Mesenchymal stem cell (in vitro differentiated cells and primary cell): ENCODE data around the gene PTPRE.

Experiments
- DNase-seq: peaks from one replicate; pipeline ENCODE4 v3.0.0-alpha.2; 2013
- H2AFZ ChIP-seq: one replicate; pipeline ENCODE4 v1.6.1; 2013; ENCODE audit warnings: low read depth, mild to moderate bottlenecking, control low read depth, inconsistent platforms, low read length, moderate library complexity
- H2AK5ac ChIP-seq: 2 replicates; pipeline ENCODE4 v1.6.1; 2013; ENCODE audit warnings: low read length, moderate library complexity, mild to moderate bottlenecking, inconsistent platforms; ENCODE audit not compliant: severe bottlenecking
- H2BK120ac ChIP-seq: one replicate; pipeline ENCODE4 v1.6.1; 2013; ENCODE audit warnings: low read depth, mild to moderate bottlenecking, inconsistent platforms, low read length, moderate library complexity
- H2BK12ac ChIP-seq, 2 experiments: one replicate each; pipeline ENCODE4 v1.6.1; 2013; ENCODE audit warnings: inconsistent platforms in 2 of 2, low read length in 2 of 2, mild to moderate bottlenecking in 2 of 2, moderate library complexity in 2 of 2, control low read depth in 1 of 2
- H2BK15ac ChIP-seq: one replicate; pipeline ENCODE4 v1.6.1; 2013; ENCODE audit warnings: mild to moderate bottlenecking, low read depth, inconsistent platforms; ENCODE audit not compliant: poor library complexity, severe bottlenecking
- H2BK5ac ChIP-seq: 2 replicates; pipeline ENCODE4 v1.6.1; 2013; ENCODE audit warnings: low read depth, mild to moderate bottlenecking, low read length, control low read depth, inconsistent platforms; ENCODE audit not compliant: poor library complexity, severe bottlenecking
- H3K14ac ChIP-seq, 2 experiments: one replicate each; pipeline ENCODE4 v1.6.1; 2013; ENCODE audit warnings: inconsistent platforms in 2 of 2, low read length in 2 of 2, control low read depth in 1 of 2, mild to moderate bottlenecking in 1 of 2, moderate library complexity in 1 of 2
- H3K18ac ChIP-seq, 2 experiments: one replicate each; pipeline ENCODE4 v1.6.1; 2013; ENCODE audit warnings: inconsistent platforms in 2 of 2, low read length in 2 of 2, control low read depth in 1 of 2, low read depth in 1 of 2, mild to moderate bottlenecking in 1 of 2
- H3K23ac ChIP-seq, 2 experiments: one replicate each; pipeline ENCODE4 v1.6.1; 2013; ENCODE audit warnings: inconsistent platforms in 2 of 2, low read length in 2 of 2, mild to moderate bottlenecking in 2 of 2, moderate library complexity in 2 of 2, control low read depth in 1 of 2
- H3K27ac ChIP-seq: 2 replicates; pipeline ENCODE4 v1.5.1; 2013; ENCODE audit warnings: mild to moderate bottlenecking, moderate library complexity, low read length, control low read depth, inconsistent platforms; ENCODE audit not compliant: poor library complexity, severe bottlenecking
- H3K27me3 ChIP-seq, 2 experiments: 2 replicates each; pipeline versions ENCODE4 v1.6.1 to v1.7.0; 2013; ENCODE audit warnings: low read length in 2 of 2, mild to moderate bottlenecking in 2 of 2, moderate library complexity in 2 of 2, control low read depth in 1 of 2, inconsistent platforms in 1 of 2; ENCODE audit not compliant: control insufficient read depth in 1 of 2, insufficient read depth in 1 of 2
- H3K36me3 ChIP-seq, 2 experiments: 2 replicates each; pipeline versions ENCODE4 v1.6.1 to v1.7.0; 2013; ENCODE audit warnings: low read length in 2 of 2, control low read depth in 1 of 2, inconsistent platforms in 1 of 2, low read depth in 1 of 2, mild to moderate bottlenecking in 1 of 2; ENCODE audit not compliant: insufficient read depth in 2 of 2, control insufficient read depth in 1 of 2
- H3K4ac ChIP-seq, 2 experiments: one replicate each; pipeline ENCODE4 v1.6.1; 2013; ENCODE audit warnings: inconsistent platforms in 2 of 2, low read length in 2 of 2, mild to moderate bottlenecking in 2 of 2, moderate library complexity in 2 of 2, control low read depth in 1 of 2, low read depth in 1 of 2
- H3K4me1 ChIP-seq: 2 replicates; pipeline ENCODE4 v1.6.1; 2013; ENCODE audit warnings: low read depth, low read length, control low read depth; ENCODE audit not compliant: control insufficient read depth, insufficient read depth
- H3K4me2 ChIP-seq: 2 replicates; pipeline ENCODE4 v1.6.1; 2013; ENCODE audit warnings: low read length, mild to moderate bottlenecking, inconsistent platforms; ENCODE audit not compliant: poor library complexity, severe bottlenecking
- H3K4me3 ChIP-seq, 2 experiments: 2 replicates each; pipeline versions ENCODE4 v1.5.1 to v1.7.0; 2013; ENCODE audit warnings: low read length in 2 of 2, mild to moderate bottlenecking in 2 of 2, control low read depth in 1 of 2, low read depth in 1 of 2; ENCODE audit not compliant: insufficient read depth in 1 of 2
- H3K79me1 ChIP-seq: replicated peaks from 2 replicates; pipeline ENCODE4 v1.6.1; 2013; ENCODE audit warnings: mild to moderate bottlenecking, control low read depth, low read length, inconsistent platforms; ENCODE audit not compliant: poor library complexity, severe bottlenecking
- H3K9ac ChIP-seq: 2 replicates; pipeline ENCODE4 v1.7.0; 2013; ENCODE audit warnings: mild to moderate bottlenecking, low read length, moderate library complexity
- H3K9me3 ChIP-seq: 2 replicates; pipeline ENCODE4 v1.7.0; 2013; ENCODE audit warnings: mild to moderate bottlenecking, low read length; ENCODE audit not compliant: control insufficient read depth
- H4K8ac ChIP-seq: one replicate; pipeline ENCODE4 v1.6.1; 2013; ENCODE audit warnings: inconsistent platforms, mild to moderate bottlenecking, low read length, moderate library complexity
- H4K91ac ChIP-seq: one replicate; pipeline ENCODE4 v1.6.1; 2013; ENCODE audit warnings: mild to moderate bottlenecking, low read length, inconsistent platforms
- WGBS: methylation state at CpG from one replicate; pipeline ENCODE4 v1.1.7; 2013; ENCODE audit warnings: mixed read lengths; 5-methylcytosine and 5-hydroxymethylcytosine counted together

PTPRE gene

GRCh38 chr10:127982601-127983000 is 75.7 kb downstream of the PTPRE start:
- no peaks in the 10 kb centered on the region for H3K27me3 ChIP-seq
- 84% methylated on average over 10 of the region's 10 CpGs for WGBS
- H3K18ac ChIP-seq: no peak overlapping the region
- H3K4ac ChIP-seq: no peak overlapping the region
- peak overlapping the region in 1 of 2 experiments; percentile 24 for H3K23ac ChIP-seq
- peaks cover 3% of the 10 kb centered on the region for H3K4me1 ChIP-seq
- no peaks in the 10 kb centered on the region for H3K79me1 ChIP-seq
- no peak overlapping the region for H4K8ac ChIP-seq
- H3K9me3 ChIP-seq: peaks cover 10% of the 10 kb centered on the region
- H3K4me3 ChIP-seq: no peak overlapping the region
- no peak overlapping the region for H3K27ac ChIP-seq
- DNase-seq: no peak
- no peak overlapping the region for H3K14ac ChIP-seq
- H3K9ac ChIP-seq: no peak overlapping the region
- no peak overlapping the region for H2AFZ ChIP-seq
- no peak overlapping the region for H2BK5ac ChIP-seq
- no peak overlapping the region for H2BK15ac ChIP-seq
- H2AK5ac ChIP-seq: no peak overlapping the region
- no peak overlapping the region for H2BK12ac ChIP-seq
- H4K91ac ChIP-seq: no peak overlapping the region
- H3K4me2 ChIP-seq: no peak overlapping the region
- H2BK120ac ChIP-seq: no peak overlapping the region
- H3K36me3 ChIP-seq: no peaks in the 10 kb centered on the region

DNA sequence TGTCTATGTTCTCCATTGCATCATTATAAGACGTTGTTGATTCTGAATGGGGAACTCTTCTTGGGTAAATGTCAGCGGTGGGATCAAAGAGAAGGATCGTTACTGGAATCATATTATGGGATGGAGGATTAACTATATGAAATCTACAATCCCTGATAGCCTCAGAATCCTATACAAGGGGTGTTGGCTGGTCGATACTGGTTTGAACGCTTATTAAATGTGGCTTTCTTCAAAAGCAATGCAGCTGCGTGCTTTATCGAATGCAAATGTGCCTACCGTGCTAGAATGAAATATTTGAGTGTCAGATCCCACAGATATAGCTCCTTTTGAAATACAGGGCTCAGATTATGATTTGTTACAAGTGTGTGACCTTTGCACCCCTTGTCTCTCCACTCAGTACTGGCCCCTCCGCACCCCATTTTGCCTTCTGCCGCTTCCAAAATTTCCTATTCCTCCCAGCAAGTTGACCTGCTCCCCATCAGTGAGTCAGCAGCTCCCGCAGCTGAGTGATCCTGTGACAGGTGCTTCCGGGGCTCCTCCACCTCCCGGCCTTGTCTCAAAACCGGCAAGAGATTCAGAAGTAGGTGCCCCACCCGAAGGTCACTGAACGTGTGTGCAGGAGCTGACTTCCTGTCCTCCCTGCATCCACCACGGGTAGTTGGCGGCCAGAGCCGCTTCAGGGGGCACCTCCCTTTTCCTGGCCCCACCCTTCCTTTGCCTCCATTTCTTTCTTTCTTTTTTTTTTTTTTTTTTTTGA is 76.6 kb downstream of the PTPRE start:
- no peak overlapping the region for H3K23ac ChIP-seq
- H2BK5ac ChIP-seq: no peak overlapping the region
- peaks cover 10% of the 10 kb centered on the region for H3K9me3 ChIP-seq
- no peaks in the 10 kb centered on the region for H3K4me1 ChIP-seq
- H3K4ac ChIP-seq: no peak overlapping the region
- 91% methylated on average over 18 of the region's 19 CpGs for WGBS
- H3K14ac ChIP-seq: no peak overlapping the region
- H4K8ac ChIP-seq: no peak overlapping the region
- no peak overlapping the region for H2BK120ac ChIP-seq
- no peak overlapping the region for H3K4me3 ChIP-seq
- no peak for DNase-seq
- no peaks in the 10 kb centered on the region for H3K27me3 ChIP-seq
- no peak overlapping the region for H2AFZ ChIP-seq
- H3K18ac ChIP-seq: no peak overlapping the region
- no peaks in the 10 kb centered on the region for H3K36me3 ChIP-seq
- no peak overlapping the region for H3K9ac ChIP-seq
- H3K4me2 ChIP-seq: no peak overlapping the region
- H3K27ac ChIP-seq: no peak overlapping the region
- no peak overlapping the region for H2AK5ac ChIP-seq
- H4K91ac ChIP-seq: no peak overlapping the region
- H2BK12ac ChIP-seq: no peak overlapping the region
- H3K79me1 ChIP-seq: no peaks in the 10 kb centered on the region
- H2BK15ac ChIP-seq: no peak overlapping the region

GRCh38 chr10:127984945-127985344 is 78.0 kb downstream of the PTPRE start:
- peak overlapping the region in 1 of 2 experiments; percentile 86 for H2BK12ac ChIP-seq
- no peak overlapping the region for H2BK5ac ChIP-seq
- H3K4me2 ChIP-seq: no peak overlapping the region
- no peak overlapping the region for H2AFZ ChIP-seq
- H3K4me1 ChIP-seq: peaks cover 2% of the 10 kb centered on the region
- H4K91ac ChIP-seq: no peak overlapping the region
- H3K27me3 ChIP-seq: no peaks in the 10 kb centered on the region
- H3K4ac ChIP-seq: no peak overlapping the region
- no peaks in the 10 kb centered on the region for H3K79me1 ChIP-seq
- H3K9ac ChIP-seq: no peak overlapping the region
- peak overlapping the region; percentile 52 for H4K8ac ChIP-seq
- no peak for DNase-seq
- peaks cover 9% of the 10 kb centered on the region for H3K9me3 ChIP-seq
- over 99% methylated on average over 5 of the region's 6 CpGs for WGBS
- H3K27ac ChIP-seq: no peak overlapping the region
- peak overlapping the region in 1 of 2 experiments; percentile 43 for H3K18ac ChIP-seq
- no peak overlapping the region for H3K4me3 ChIP-seq
- H3K36me3 ChIP-seq: no peaks in the 10 kb centered on the region
- no peak overlapping the region for H2BK120ac ChIP-seq
- H2BK15ac ChIP-seq: no peak overlapping the region
- H3K14ac ChIP-seq: no peak overlapping the region
- H3K23ac ChIP-seq: no peak overlapping the region
- H2AK5ac ChIP-seq: no peak overlapping the region

DNA sequence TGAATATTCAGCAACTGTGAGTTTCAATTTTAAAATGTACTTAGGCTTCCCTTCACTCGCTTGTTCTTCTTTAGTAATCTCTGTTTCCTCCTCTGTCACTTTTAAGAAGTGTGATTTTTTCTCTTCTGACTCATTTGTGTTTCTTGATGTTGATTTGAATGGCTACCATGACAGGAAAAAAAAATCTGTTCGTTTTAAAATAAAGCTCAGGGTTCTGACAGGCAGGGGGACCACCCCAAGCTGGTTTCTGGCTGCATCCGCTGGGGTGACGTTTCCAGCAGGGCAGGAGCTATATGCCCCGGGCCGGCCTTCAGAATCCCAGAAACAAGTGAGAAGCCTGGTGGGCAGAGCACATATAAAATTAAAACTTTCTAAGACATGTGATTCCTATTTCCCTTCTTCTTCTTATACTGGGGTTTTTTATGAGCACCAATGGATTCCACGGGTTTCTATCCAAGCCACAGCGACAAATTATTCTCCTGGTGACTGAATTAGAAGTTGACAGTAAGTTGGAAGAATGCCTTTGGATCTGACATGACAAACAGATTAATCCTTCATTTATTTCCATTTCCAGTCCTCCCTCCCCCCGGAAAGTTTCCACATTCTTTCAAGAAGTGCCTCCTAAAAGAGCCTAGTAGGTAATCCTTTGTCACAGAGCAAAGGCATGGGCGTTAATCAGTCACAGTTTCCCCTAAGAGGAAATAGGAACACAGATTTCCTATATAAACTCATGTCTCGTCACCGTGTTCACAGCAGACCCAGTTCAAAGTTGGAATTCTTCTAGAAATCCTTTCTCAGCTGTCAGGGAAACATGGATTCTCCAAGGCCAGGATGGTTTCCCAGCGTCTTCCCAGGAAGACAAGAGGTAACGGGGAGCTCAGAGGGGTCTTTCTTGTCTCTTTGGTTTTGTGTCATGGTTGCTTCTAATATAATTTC is 79.9 kb downstream of the PTPRE start:
- Histone ChIP-seq H2BK120ac (no peak overlapping the region), H2AK5ac (peak overlapping the region; percentile 7), H3K9me3 (no peaks in the 10 kb centered on the region), H3K27ac (no peak overlapping the region), H2BK12ac (no peak overlapping the region), H3K36me3 (no peaks in the 10 kb centered on the region), H3K23ac (no peak overlapping the region), H3K9ac (no peak overlapping the region), H3K4me2 (no peak overlapping the region), H3K4ac (no peak overlapping the region), H2AFZ (no peak overlapping the region), H4K8ac (no peak overlapping the region), H3K14ac (no peak overlapping the region), H3K79me1 (no peaks in the 10 kb centered on the region), H2BK5ac (no peak overlapping the region), H3K27me3 (no peaks in the 10 kb centered on the region), H3K4me1 (peaks cover 8% of the 10 kb centered on the region), H2BK15ac (no peak overlapping the region), H4K91ac (no peak overlapping the region), H3K4me3 (no peak overlapping the region), H3K18ac (no peak overlapping the region)
- WGBS: 81% methylated on average over 10 of the region's 14 CpGs
- no peak for DNase-seq
